Measurements from ENCODE around the gene KCNH8.

KCNH8 gene

DNA sequence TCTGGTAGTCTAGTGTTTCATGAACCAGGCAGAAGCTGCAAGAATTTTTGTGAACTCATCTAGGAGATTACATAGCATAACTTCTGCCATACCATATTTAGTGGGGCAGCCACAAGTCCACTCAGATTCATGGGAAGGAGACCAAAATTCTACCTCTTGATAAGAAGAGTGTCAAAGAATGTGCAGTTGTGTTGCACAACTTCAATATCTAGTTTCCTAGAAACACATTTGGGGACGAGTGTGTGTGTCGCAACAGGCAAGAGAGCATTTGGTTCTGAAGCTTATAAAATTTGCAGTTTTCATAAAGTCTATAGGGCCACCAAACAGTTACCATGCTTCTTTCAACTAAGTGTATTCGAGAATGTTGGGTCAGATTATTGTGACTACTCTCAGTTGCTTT, 115.3 kb downstream of the KCNH8 start:
- TF ChIP-seq, protein P1, sequence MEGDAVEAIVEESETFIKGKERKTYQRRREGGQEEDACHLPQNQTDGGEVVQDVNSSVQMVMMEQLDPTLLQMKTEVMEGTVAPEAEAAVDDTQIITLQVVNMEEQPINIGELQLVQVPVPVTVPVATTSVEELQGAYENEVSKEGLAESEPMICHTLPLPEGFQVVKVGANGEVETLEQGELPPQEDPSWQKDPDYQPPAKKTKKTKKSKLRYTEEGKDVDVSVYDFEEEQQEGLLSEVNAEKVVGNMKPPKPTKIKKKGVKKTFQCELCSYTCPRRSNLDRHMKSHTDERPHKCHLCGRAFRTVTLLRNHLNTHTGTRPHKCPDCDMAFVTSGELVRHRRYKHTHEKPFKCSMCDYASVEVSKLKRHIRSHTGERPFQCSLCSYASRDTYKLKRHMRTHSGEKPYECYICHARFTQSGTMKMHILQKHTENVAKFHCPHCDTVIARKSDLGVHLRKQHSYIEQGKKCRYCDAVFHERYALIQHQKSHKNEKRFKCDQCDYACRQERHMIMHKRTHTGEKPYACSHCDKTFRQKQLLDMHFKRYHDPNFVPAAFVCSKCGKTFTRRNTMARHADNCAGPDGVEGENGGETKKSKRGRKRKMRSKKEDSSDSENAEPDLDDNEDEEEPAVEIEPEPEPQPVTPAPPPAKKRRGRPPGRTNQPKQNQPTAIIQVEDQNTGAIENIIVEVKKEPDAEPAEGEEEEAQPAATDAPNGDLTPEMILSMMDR (IDR thresholded peaks at IDR 0.05; ENCODE audit: low read depth, low read length, poor library complexity, severe bottlenecking): no peak
- no peak for TF ChIP-seq EZH2phosphoT487 (IDR thresholded peaks at IDR 0.05; ENCODE audit: borderline replicate concordance, low read length)
- H4K20me1 ChIP-seq (ENCODE audit: control insufficient read depth, insufficient read depth, low read depth, low read length): no peaks in the 10 kb centered on the region
- no peaks in the 10 kb centered on the region for H3K27me3 ChIP-seq (ENCODE audit: control insufficient read depth, low read length)
- H3K4me3 ChIP-seq (ENCODE audit: low read length): no peak overlapping the region
- no peaks in the 10 kb centered on the region for H3K79me2 ChIP-seq (ENCODE audit: control insufficient read depth, low read length)
- H3K4me1 ChIP-seq (ENCODE audit: control insufficient read depth, low read length): peaks cover 22% of the 10 kb centered on the region
- no peaks in the 10 kb centered on the region for H3F3A ChIP-seq (ENCODE audit: control insufficient read depth, insufficient read depth)
- no peaks in the 10 kb centered on the region for H3K36me3 ChIP-seq (ENCODE audit: control insufficient read depth, low read length)
- H3K9me2 ChIP-seq (replicated peaks; ENCODE audit: control insufficient read depth, low read length): no peaks in the 10 kb centered on the region
- no peak overlapping the region for H3K4me2 ChIP-seq (ENCODE audit: low read length)
- H3K27ac ChIP-seq (ENCODE audit: low read depth, low read length): no peak overlapping the region
- no peaks in the 10 kb centered on the region for H3K9me3 ChIP-seq (ENCODE audit: control insufficient read depth, insufficient read depth, low read length)

DNA sequence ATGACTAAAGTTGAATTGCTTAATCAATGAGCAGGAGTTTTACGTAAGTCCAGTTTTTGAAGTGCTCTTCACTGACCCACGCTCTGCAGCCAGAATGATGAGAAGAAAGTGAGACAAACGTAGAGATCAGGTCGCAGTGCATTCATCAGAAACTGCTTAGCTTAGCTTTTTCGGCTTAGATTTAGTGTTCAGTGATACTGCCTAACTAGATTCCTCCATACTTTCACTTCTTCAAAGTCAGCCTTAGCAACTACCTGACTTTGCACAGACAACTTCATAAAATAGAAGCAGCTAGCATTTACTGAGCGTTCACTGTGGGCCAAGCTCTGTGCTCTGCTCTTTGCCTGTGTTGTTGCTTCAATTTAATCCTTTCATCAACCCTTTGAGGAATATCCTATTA, 116.1 kb downstream of the KCNH8 start:
- Histone ChIP-seq H3K27ac (ENCODE audit: low read depth, low read length) (no peak overlapping the region), H3K9me3 (ENCODE audit: control insufficient read depth, insufficient read depth, low read length) (no peaks in the 10 kb centered on the region), H4K20me1 (ENCODE audit: control insufficient read depth, insufficient read depth, low read depth, low read length) (no peaks in the 10 kb centered on the region), H3K4me2 (ENCODE audit: low read length) (peak overlapping the region; percentile 47), H3K4me1 (ENCODE audit: control insufficient read depth, low read length) (peaks cover 22% of the 10 kb centered on the region), H3K27me3 (ENCODE audit: control insufficient read depth, low read length) (no peaks in the 10 kb centered on the region), H3K79me2 (ENCODE audit: control insufficient read depth, low read length) (no peaks in the 10 kb centered on the region), H3F3A (ENCODE audit: control insufficient read depth, insufficient read depth) (no peaks in the 10 kb centered on the region), H3K9me2 (replicated peaks; ENCODE audit: control insufficient read depth, low read length) (no peaks in the 10 kb centered on the region), H3K36me3 (ENCODE audit: control insufficient read depth, low read length) (no peaks in the 10 kb centered on the region), H3K4me3 (ENCODE audit: low read length) (peak overlapping the region; percentile 15)
- TF ChIP-seq EZH2phosphoT487 (IDR thresholded peaks at IDR 0.05; ENCODE audit: borderline replicate concordance, low read length): no peak
- TF ChIP-seq, protein P1 (IDR thresholded peaks at IDR 0.05; ENCODE audit: low read depth, low read length, poor library complexity, severe bottlenecking): no peak

DNA sequence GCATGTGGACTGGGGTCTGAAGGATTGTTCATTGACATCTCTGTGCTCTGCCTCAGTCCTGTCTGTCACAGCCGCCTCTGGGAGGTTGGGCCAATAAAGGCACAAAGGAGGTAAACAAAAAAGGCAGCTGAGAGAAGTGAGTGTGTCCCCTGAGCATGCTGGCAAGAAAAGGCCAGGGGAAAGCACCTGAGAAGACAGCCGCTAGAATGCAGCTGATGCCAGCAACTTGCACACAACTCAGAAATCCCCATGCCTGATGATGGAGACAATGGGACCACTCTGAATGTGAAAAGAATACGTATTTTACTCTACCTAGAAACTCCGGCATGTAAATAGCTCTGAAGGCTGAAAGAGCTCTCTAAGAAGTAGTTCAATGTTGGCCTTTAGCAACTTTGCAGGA, 118.7 kb downstream of the KCNH8 start:
- peaks cover 21% of the 10 kb centered on the region for H3K4me1 ChIP-seq (ENCODE audit: control insufficient read depth, low read length)
- no peaks in the 10 kb centered on the region for H3F3A ChIP-seq (ENCODE audit: control insufficient read depth, insufficient read depth)
- no peaks in the 10 kb centered on the region for H3K9me2 ChIP-seq (replicated peaks; ENCODE audit: control insufficient read depth, low read length)
- H4K20me1 ChIP-seq (ENCODE audit: control insufficient read depth, insufficient read depth, low read depth, low read length): no peaks in the 10 kb centered on the region
- H3K27me3 ChIP-seq (ENCODE audit: control insufficient read depth, low read length): no peaks in the 10 kb centered on the region
- H3K4me2 ChIP-seq (ENCODE audit: low read length): no peak overlapping the region
- H3K36me3 ChIP-seq (ENCODE audit: control insufficient read depth, low read length): no peaks in the 10 kb centered on the region
- no peak for TF ChIP-seq EZH2phosphoT487 (IDR thresholded peaks at IDR 0.05; ENCODE audit: borderline replicate concordance, low read length)
- TF ChIP-seq, protein P1 (IDR thresholded peaks at IDR 0.05; ENCODE audit: low read depth, low read length, poor library complexity, severe bottlenecking): no peak
- H3K9me3 ChIP-seq (ENCODE audit: control insufficient read depth, insufficient read depth, low read length): no peaks in the 10 kb centered on the region
- no peak overlapping the region for H3K4me3 ChIP-seq (ENCODE audit: low read length)
- no peak overlapping the region for H3K27ac ChIP-seq (ENCODE audit: low read depth, low read length)
- no peaks in the 10 kb centered on the region for H3K79me2 ChIP-seq (ENCODE audit: control insufficient read depth, low read length)

DNA sequence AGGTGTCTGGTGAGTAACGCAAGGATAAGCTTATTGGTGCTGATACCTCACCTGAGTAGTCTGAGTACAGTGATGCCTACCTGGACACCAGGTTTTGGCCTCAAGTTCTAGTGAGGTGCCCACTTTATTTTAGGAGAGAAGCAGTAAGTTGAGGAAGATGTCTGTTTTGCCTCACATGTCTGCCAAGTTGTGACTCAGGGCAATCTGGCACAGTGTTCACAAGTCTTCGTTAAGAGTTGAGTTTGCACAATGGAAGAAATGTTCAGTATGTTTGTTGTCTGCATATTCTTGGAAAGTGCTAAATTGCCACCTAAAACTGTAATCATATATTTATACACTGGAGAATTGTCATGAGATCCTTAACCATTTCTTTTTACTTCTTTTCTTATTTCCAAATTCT, 122.2 kb downstream of the KCNH8 start:
- H3K4me3 ChIP-seq (ENCODE audit: low read length): no peak overlapping the region

More for the DNA sequence above, 122.2 kb downstream of the KCNH8 start:
- Histone ChIP-seq H3K27ac (ENCODE audit: low read depth, low read length) (no peak overlapping the region), H3K36me3 (ENCODE audit: control insufficient read depth, low read length) (no peaks in the 10 kb centered on the region), H3K27me3 (ENCODE audit: control insufficient read depth, low read length) (no peaks in the 10 kb centered on the region), H3F3A (ENCODE audit: control insufficient read depth, insufficient read depth) (no peaks in the 10 kb centered on the region), H3K79me2 (ENCODE audit: control insufficient read depth, low read length) (no peaks in the 10 kb centered on the region), H3K9me2 (replicated peaks; ENCODE audit: control insufficient read depth, low read length) (no peaks in the 10 kb centered on the region), H3K4me2 (ENCODE audit: low read length) (no peak overlapping the region), H3K9me3 (ENCODE audit: control insufficient read depth, insufficient read depth, low read length) (no peaks in the 10 kb centered on the region), H4K20me1 (ENCODE audit: control insufficient read depth, insufficient read depth, low read depth, low read length) (no peaks in the 10 kb centered on the region), H3K4me1 (ENCODE audit: control insufficient read depth, low read length) (peaks cover 14% of the 10 kb centered on the region)
- TF ChIP-seq EZH2phosphoT487 (IDR thresholded peaks at IDR 0.05; ENCODE audit: borderline replicate concordance, low read length): no peak
- TF ChIP-seq, protein P1 (IDR thresholded peaks at IDR 0.05; ENCODE audit: low read depth, low read length, poor library complexity, severe bottlenecking): no peak

Data from DOHH2 (cell line).